Adrenal gland (tissue), 5 donors: ENCODE results near the gene OCEL1.

Experiments used
- CTCF ChIP-seq, 6 experiments: fragments of 450-650 bp in 4 of 6; fragments of 200-600 bp in 2 of 6; sonication (generic) in 1 of 6; IDR thresholded peaks; 1 replicate in 5 of 6; 2 replicates in 1 of 6; pipeline versions ENCODE4 v1.5.1 to v1.8.0; 2016 to 2021; ENCODE audit warnings: antibody characterized with exemption in 6 of 6, mild to moderate bottlenecking in 2 of 6, moderate library complexity in 1 of 6
- POLR2A ChIP-seq, 2 donors: fragments of 450-650 bp; IDR thresholded peaks; one replicate each; pipeline ENCODE4 v1.6.1; 2017; ENCODE audit warnings: antibody characterized with exemption in 2 of 2, mild to moderate bottlenecking in 2 of 2, moderate library complexity in 1 of 2
- donor health status: DM: no; HTN: no; CAD: no.

DNA sequence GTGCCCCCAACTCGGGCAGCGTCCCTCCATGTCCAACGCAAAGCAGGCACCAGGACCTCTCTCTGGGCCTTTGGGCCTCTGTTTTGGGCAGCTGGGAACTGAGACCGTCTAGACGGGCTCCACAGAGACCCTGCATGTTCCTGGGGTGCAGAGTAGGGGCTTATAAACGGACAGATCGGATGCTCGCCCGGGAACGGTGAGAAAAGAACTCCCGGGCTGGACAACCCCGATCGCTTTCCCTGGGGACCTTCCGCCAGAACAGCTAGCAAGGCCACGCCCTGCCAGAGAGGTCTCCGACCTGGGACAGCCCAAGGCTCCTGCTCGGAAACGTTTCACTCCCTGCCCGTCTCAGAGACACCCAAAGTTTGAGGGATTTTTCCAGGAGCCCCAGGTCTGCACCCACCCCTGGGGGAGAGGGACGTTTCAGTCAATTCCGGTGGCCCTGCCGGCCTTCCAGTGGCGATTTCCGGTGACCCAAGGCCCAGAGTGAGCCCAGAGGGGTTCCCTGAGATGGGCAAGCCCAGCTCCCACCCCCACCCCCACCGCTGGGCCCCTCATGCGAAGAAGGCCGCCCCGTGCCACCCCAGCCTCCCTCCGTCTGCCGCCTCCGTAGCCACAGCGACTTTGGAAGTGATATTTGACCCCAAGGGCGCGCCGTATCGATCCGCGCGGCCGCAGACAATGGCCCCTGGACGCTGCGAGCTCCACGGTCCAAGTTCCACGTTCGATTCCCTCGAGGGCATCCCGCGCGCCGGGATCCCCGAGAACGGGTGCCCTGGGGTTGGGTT lies 18.0 kb downstream of the OCEL1 start:
- TF ChIP-seq POLR2A (IDR thresholded peaks at IDR 0.05): peak in 1 of 2 donors; percentile 20
- TF ChIP-seq CTCF (IDR thresholded peaks at IDR 0.05): no peak
